Activated naive CD8-positive, alpha-beta T cell treated with anti-CD3 and anti-CD28 coated beads, Interleukin-2, amount 10 ng/mL, durations not matched to agents 7 days and 5 days (primary cell): Measurements from ENCODE around the gene SLC5A12. TPM values are rescaled to one million over a fixed set of nuclear protein-coding genes. Genes with fewer than 3 reads are reported as not detected.

Experiments used
- ATAC-seq: fragments of 150-1000 bp; cut with Tn5 transposase; one replicate; pipeline ENCODE4 v1.10.0; 2021; ENCODE audit warnings: low read depth, moderate library complexity
- POLR2A ChIA-PET: fragments of 350-600 bp; sonication (Branson Sonifier 250); formaldehyde crosslinking; loops from one replicate; lab custom pipeline; 2021; ENCODE audit warnings: antibody characterized with exemption; lab: Charles Lee
- DNase-seq: peaks from one replicate; pipeline ENCODE4 v3.0.0; 2021
- H3K27ac Mint-ChIP-seq: one replicate; pipeline ENCODE4 v1.8.0; 2022; ENCODE audit warnings: mild to moderate bottlenecking, mixed read lengths
- H3K27me3 Mint-ChIP-seq: one replicate; pipeline ENCODE4 v1.8.0; 2022; ENCODE audit warnings: mild to moderate bottlenecking, moderate library complexity, mixed read lengths
- H3K36me3 Mint-ChIP-seq: one replicate; pipeline ENCODE4 v1.8.0; 2021; ENCODE audit warnings: mild to moderate bottlenecking, mixed read lengths
- H3K4me1 Mint-ChIP-seq: one replicate; pipeline ENCODE4 v1.8.0; 2021; ENCODE audit warnings: mixed read lengths
- H3K4me3 Mint-ChIP-seq: one replicate; pipeline ENCODE4 v1.8.0; 2022; ENCODE audit warnings: mild to moderate bottlenecking, moderate library complexity, mixed read lengths
- H3K9me3 Mint-ChIP-seq: one replicate; pipeline ENCODE4 v1.8.0; 2021; ENCODE audit warnings: mixed read lengths
- total RNA-seq, 2 experiments: library from RNA; stranded (reverse); gene quantifications; one replicate each; pipeline ENCODE4 v1.2.3, GENCODE V29; 2021

The SLC5A12 gene
- total RNA-seq, 2 experiments from 2014 or later: not detected

GRCh38 chr11:26741036-26741435 lies 19.2 kb upstream of the SLC5A12 start:
- DNase-seq: no peak
- Mint-ChIP-seq H3K4me1 (no peaks in the 10 kb centered on the region), H3K4me3 (no peak overlapping the region), H3K27ac (no peak overlapping the region), H3K9me3 (peaks cover 4% of the 10 kb centered on the region), H3K36me3 (no peaks in the 10 kb centered on the region), H3K27me3 (no peaks in the 10 kb centered on the region)
- POLR2A ChIA-PET: no interaction called here
- no peak for ATAC-seq

- H3K4me1 Mint-ChIP-seq: no peaks in the 10 kb centered on the region
- H3K4me3 Mint-ChIP-seq: no peak overlapping the region
- no peaks in the 10 kb centered on the region for H3K27me3 Mint-ChIP-seq
- DNase-seq: no peak
- POLR2A ChIA-PET: no interaction called here
- peaks cover 4% of the 10 kb centered on the region for H3K9me3 Mint-ChIP-seq
- H3K36me3 Mint-ChIP-seq: no peaks in the 10 kb centered on the region
- no peak for ATAC-seq
- H3K27ac Mint-ChIP-seq: no peak overlapping the region
Observed at GRCh38 chr11:26739366-26740073, 17.7 kb upstream of the SLC5A12 start.

GRCh38 chr11:26734691-26735090 lies 12.8 kb upstream of the SLC5A12 start:
- Mint-ChIP-seq H3K36me3 (no peaks in the 10 kb centered on the region), H3K4me1 (no peaks in the 10 kb centered on the region), H3K27ac (no peak overlapping the region), H3K4me3 (no peak overlapping the region), H3K9me3 (peaks cover 7% of the 10 kb centered on the region), H3K27me3 (no peaks in the 10 kb centered on the region)
- ATAC-seq (no peak), DNase-seq (no peak)
- POLR2A ChIA-PET: no interaction called here

GRCh38 chr11:26731084-26731456 lies 9.2 kb upstream of the SLC5A12 start:
- no peak for DNase-seq
- Mint-ChIP-seq H3K4me1 (no peaks in the 10 kb centered on the region), H3K27me3 (no peaks in the 10 kb centered on the region), H3K4me3 (no peak overlapping the region), H3K9me3 (peaks cover 3% of the 10 kb centered on the region), H3K27ac (no peak overlapping the region), H3K36me3 (no peaks in the 10 kb centered on the region)
- no peak for ATAC-seq
- POLR2A ChIA-PET: no interaction called here

- Mint-ChIP-seq H3K27ac (no peak overlapping the region), H3K4me1 (no peaks in the 10 kb centered on the region), H3K36me3 (no peaks in the 10 kb centered on the region), H3K4me3 (no peak overlapping the region), H3K27me3 (no peaks in the 10 kb centered on the region), H3K9me3 (peaks cover 3% of the 10 kb centered on the region)
- no peak for DNase-seq
- POLR2A ChIA-PET: no interaction called here
- ATAC-seq: no peak
Observed at GRCh38 chr11:26730414-26731083, 8.7 kb upstream of the SLC5A12 start.

- Mint-ChIP-seq H3K36me3 (no peaks in the 10 kb centered on the region), H3K27ac (no peak overlapping the region), H3K27me3 (no peaks in the 10 kb centered on the region), H3K4me1 (no peaks in the 10 kb centered on the region), H3K9me3 (peaks cover 3% of the 10 kb centered on the region), H3K4me3 (no peak overlapping the region)
- DNase-seq: no peak
- ATAC-seq: no peak
- POLR2A ChIA-PET: no interaction called here
Observed at GRCh38 chr11:26729284-26729683, 7.4 kb upstream of the SLC5A12 start.

- DNase-seq (no peak), ATAC-seq (no peak)
- Mint-ChIP-seq H3K27ac (no peak overlapping the region), H3K9me3 (peaks cover 4% of the 10 kb centered on the region), H3K36me3 (no peaks in the 10 kb centered on the region), H3K27me3 (no peaks in the 10 kb centered on the region), H3K4me1 (no peaks in the 10 kb centered on the region), H3K4me3 (no peak overlapping the region)
- POLR2A ChIA-PET: no interaction called here
Observed at GRCh38 chr11:26726960-26727359, 5.1 kb upstream of the SLC5A12 start.

- Mint-ChIP-seq H3K9me3 (peaks cover 4% of the 10 kb centered on the region), H3K27me3 (no peaks in the 10 kb centered on the region), H3K4me3 (no peak overlapping the region), H3K27ac (no peak overlapping the region), H3K36me3 (no peaks in the 10 kb centered on the region), H3K4me1 (no peaks in the 10 kb centered on the region)
- DNase-seq: no peak
- no peak for ATAC-seq
- POLR2A ChIA-PET: no interaction called here
Observed at GRCh38 chr11:26719998-26720397, 1.9 kb downstream of the SLC5A12 start.

GRCh38 chr11:26719289-26719973 lies 2.4 kb downstream of the SLC5A12 start:
- POLR2A ChIA-PET: no interaction called here
- ATAC-seq: no peak
- Mint-ChIP-seq H3K36me3 (no peaks in the 10 kb centered on the region), H3K4me1 (no peaks in the 10 kb centered on the region), H3K9me3 (peaks cover 4% of the 10 kb centered on the region), H3K27ac (no peak overlapping the region), H3K27me3 (no peaks in the 10 kb centered on the region), H3K4me3 (no peak overlapping the region)
- no peak for DNase-seq

- no peaks in the 10 kb centered on the region for H3K4me1 Mint-ChIP-seq
- H3K27ac Mint-ChIP-seq: no peak overlapping the region
- no peak overlapping the region for H3K4me3 Mint-ChIP-seq
- ATAC-seq: no peak
- peaks cover 3% of the 10 kb centered on the region for H3K9me3 Mint-ChIP-seq
- H3K27me3 Mint-ChIP-seq: no peaks in the 10 kb centered on the region
- no peaks in the 10 kb centered on the region for H3K36me3 Mint-ChIP-seq
- no peak for DNase-seq
- POLR2A ChIA-PET: no interaction called here
Observed at GRCh38 chr11:26717771-26718170, 4.1 kb downstream of the SLC5A12 start.

- H3K27me3 Mint-ChIP-seq: no peaks in the 10 kb centered on the region
- H3K36me3 Mint-ChIP-seq: no peaks in the 10 kb centered on the region
- H3K4me3 Mint-ChIP-seq: no peak overlapping the region
- H3K4me1 Mint-ChIP-seq: no peaks in the 10 kb centered on the region
- POLR2A ChIA-PET: no interaction called here
- H3K9me3 Mint-ChIP-seq: peaks cover 3% of the 10 kb centered on the region
- no peak overlapping the region for H3K27ac Mint-ChIP-seq
- ATAC-seq (no peak), DNase-seq (no peak)
Observed at GRCh38 chr11:26715133-26715532, 6.7 kb downstream of the SLC5A12 start.

- POLR2A ChIA-PET: no interaction called here
- H3K9me3 Mint-ChIP-seq: no peaks in the 10 kb centered on the region
- H3K4me3 Mint-ChIP-seq: no peak overlapping the region
Observed at GRCh38 chr11:26712497-26712896, 9.4 kb downstream of the SLC5A12 start.

GRCh38 chr11:26710489-26710888 lies 11.4 kb downstream of the SLC5A12 start:
- H3K4me3 Mint-ChIP-seq: no peak overlapping the region

More at GRCh38 chr11:26712497-26712896, 9.4 kb downstream of the SLC5A12 start:
- Mint-ChIP-seq H3K27ac (no peak overlapping the region), H3K27me3 (no peaks in the 10 kb centered on the region), H3K36me3 (no peaks in the 10 kb centered on the region), H3K4me1 (no peaks in the 10 kb centered on the region)
- ATAC-seq (no peak), DNase-seq (no peak)

More at GRCh38 chr11:26710489-26710888, 11.4 kb downstream of the SLC5A12 start:
- H3K36me3 Mint-ChIP-seq: no peaks in the 10 kb centered on the region
- H3K9me3 Mint-ChIP-seq: no peaks in the 10 kb centered on the region
- ATAC-seq (no peak), DNase-seq (no peak)
- no peaks in the 10 kb centered on the region for H3K4me1 Mint-ChIP-seq
- no peak overlapping the region for H3K27ac Mint-ChIP-seq
- no peaks in the 10 kb centered on the region for H3K27me3 Mint-ChIP-seq
- POLR2A ChIA-PET: no interaction called here
